HL-60 (cell line): ENCODE data around the gene IMPA2.

ENCODE experiments used
- DNase-seq, 2 experiments: peaks; one replicate each; pipeline ENCODE4 v3.0.0-alpha.2; 2010 to 2020; ENCODE audit warnings: low read depth in 1 of 2, low spot score in 1 of 2
- H3K27ac ChIP-seq: fragments of 250-450 bp; sonication (Bioruptor Pico); replicated peaks from 2 replicates; pipeline ENCODE4 v1.5.1; 2020; ENCODE audit warnings: mild to moderate bottlenecking, moderate library complexity
- H3K27me3 ChIP-seq: fragments of 250-450 bp; sonication (Bioruptor Pico); 2 replicates; pipeline ENCODE4 v1.5.1; 2021; ENCODE audit warnings: mild to moderate bottlenecking, moderate library complexity; ENCODE audit not compliant: insufficient read depth, poor library complexity, severe bottlenecking
- H3K4me3 ChIP-seq: replicated peaks from 2 replicates; pipeline ENCODE4 v1.5.1; 2011; ENCODE audit warnings: mild to moderate bottlenecking, control low read depth, low read length; ENCODE audit not compliant: insufficient read depth
- CTCF ChIP-seq: IDR thresholded peaks from one replicate; pipeline ENCODE4 v1.5.1; 2011; ENCODE audit warnings: low read length, control low read depth, inconsistent platforms; ENCODE audit not compliant: insufficient read depth
- GABPA ChIP-seq: IDR thresholded peaks from 2 replicates; pipeline ENCODE4 v1.6.1; 2012; ENCODE audit warnings: low read depth
- POLR2AphosphoS5 ChIP-seq: IDR thresholded peaks from 2 replicates; pipeline ENCODE4 v1.6.1; 2012; ENCODE audit warnings: low read depth
- SPI1 ChIP-seq: IDR thresholded peaks from 2 replicates; pipeline ENCODE4 v1.6.1; 2012; ENCODE audit warnings: low read depth, mild to moderate bottlenecking, borderline replicate concordance
- TF ChIP-seq, protein P1 (sequence below): IDR thresholded peaks from 2 replicates; pipeline ENCODE4 v1.6.1; 2012; ENCODE audit warnings: low read depth; ENCODE audit not compliant: insufficient replicate concordance

The IMPA2 gene

DNA sequence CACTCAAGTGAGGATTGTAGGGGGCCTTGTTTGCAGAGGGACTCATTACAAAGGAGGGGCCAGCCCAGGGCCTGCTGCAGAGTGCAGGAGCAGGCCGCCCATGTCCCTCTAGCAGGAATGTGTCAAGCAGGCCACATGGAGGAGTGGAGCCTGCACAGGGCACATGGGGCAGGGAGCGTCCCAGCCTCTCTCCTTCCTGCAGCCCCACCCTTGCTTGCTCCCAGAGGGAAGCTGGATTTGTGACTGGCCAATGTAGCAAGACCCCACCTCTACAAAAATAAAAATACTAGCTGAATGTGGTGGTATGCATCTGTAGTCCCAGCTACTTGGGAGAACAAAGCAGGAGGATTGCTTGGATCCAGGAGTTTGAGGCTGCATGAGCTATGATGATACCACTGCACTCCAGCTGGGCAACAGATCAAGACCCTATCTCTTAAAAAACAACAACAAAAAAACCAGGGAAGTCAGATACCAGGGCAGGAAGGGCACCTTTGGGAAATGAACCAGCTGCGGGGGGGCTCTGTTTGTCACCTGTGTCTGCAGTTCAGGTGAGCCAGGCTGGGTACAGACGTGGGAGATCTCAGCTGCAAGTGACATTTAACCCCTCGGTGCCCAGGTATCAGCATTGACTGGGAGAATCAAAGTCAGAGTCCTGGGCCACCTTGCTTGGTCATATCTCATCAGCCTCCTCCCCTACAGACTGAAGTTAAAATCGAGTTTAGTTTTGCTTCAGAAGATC lies 27.7 kb downstream of the IMPA2 start:
- DNase-seq, result no peak
- H3K4me3 ChIP-seq, result no peak overlapping the region
- H3K27ac ChIP-seq, result no peak overlapping the region
- TF ChIP-seq SPI1 (no peak), CTCF (no peak), POLR2AphosphoS5 (no peak)
- TF ChIP-seq, protein P1, sequence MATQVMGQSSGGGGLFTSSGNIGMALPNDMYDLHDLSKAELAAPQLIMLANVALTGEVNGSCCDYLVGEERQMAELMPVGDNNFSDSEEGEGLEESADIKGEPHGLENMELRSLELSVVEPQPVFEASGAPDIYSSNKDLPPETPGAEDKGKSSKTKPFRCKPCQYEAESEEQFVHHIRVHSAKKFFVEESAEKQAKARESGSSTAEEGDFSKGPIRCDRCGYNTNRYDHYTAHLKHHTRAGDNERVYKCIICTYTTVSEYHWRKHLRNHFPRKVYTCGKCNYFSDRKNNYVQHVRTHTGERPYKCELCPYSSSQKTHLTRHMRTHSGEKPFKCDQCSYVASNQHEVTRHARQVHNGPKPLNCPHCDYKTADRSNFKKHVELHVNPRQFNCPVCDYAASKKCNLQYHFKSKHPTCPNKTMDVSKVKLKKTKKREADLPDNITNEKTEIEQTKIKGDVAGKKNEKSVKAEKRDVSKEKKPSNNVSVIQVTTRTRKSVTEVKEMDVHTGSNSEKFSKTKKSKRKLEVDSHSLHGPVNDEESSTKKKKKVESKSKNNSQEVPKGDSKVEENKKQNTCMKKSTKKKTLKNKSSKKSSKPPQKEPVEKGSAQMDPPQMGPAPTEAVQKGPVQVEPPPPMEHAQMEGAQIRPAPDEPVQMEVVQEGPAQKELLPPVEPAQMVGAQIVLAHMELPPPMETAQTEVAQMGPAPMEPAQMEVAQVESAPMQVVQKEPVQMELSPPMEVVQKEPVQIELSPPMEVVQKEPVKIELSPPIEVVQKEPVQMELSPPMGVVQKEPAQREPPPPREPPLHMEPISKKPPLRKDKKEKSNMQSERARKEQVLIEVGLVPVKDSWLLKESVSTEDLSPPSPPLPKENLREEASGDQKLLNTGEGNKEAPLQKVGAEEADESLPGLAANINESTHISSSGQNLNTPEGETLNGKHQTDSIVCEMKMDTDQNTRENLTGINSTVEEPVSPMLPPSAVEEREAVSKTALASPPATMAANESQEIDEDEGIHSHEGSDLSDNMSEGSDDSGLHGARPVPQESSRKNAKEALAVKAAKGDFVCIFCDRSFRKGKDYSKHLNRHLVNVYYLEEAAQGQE, result no peak
- H3K27me3 ChIP-seq, result no peaks in the 10 kb centered on the region

- TF ChIP-seq SPI1 (no peak), POLR2AphosphoS5 (no peak), GABPA (no peak), CTCF (no peak)
- TF ChIP-seq, protein P1, result no peak
- no peak for DNase-seq
These were observed 28.4 kb downstream of the IMPA2 start for GRCh38 chr18:12009581-12010140.

DNA sequence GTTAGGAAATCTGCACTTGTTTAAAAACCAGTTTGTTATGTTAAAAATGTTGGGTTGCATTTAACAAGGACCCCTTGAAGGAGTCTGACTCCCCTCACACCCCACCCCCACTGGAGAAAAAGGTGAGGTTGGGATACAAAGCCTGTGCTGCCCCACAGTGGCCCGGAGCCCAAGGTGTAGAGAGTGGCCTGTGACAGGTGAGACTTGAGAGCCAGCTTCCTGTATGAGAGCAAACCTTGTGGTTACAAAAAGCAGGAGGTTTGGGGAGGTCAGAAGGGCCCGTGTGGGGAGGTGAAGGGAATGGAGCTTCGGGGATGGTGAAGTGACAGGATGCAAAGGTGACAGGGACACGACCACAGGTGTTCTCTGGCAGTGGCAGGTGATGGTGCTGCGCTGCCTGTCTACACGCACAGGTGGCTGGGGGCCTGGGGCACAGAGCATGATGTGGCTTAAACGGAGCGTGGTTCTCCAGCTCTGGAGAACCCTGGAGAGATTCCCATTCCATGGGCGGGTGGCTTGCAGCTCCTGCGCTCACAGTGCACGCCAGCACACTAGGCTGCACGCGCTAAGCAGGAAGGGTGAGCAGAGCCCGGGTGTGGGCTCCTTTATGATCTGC lies 29.0 kb downstream of the IMPA2 start:
- H3K4me3 ChIP-seq, result no peak overlapping the region
- H3K27ac ChIP-seq, result no peak overlapping the region
- TF ChIP-seq POLR2AphosphoS5 (no peak), CTCF (no peak), SPI1 (no peak), GABPA (no peak)
- TF ChIP-seq, protein P1, result no peak
- DNase-seq, result no peak
- H3K27me3 ChIP-seq, result no peaks in the 10 kb centered on the region

More at GRCh38 chr18:12009581-12010140, 28.4 kb downstream of the IMPA2 start:
- Histone ChIP-seq H3K27me3 (no peaks in the 10 kb centered on the region), H3K4me3 (no peak overlapping the region), H3K27ac (no peak overlapping the region)
